DMS53 (cell line): ENCODE data around the gene TRIM25.
"Not testable (repeated sequence)": the region's sequence is repeated elsewhere in the genome, so short reads cannot be mapped to it uniquely, and the experiment has no call there.

Source experiments
- DNase-seq: peaks from one replicate; lab custom pipeline; 2025; lab: John Stamatoyannopoulos, UW

Gene TRIM25, protein sequence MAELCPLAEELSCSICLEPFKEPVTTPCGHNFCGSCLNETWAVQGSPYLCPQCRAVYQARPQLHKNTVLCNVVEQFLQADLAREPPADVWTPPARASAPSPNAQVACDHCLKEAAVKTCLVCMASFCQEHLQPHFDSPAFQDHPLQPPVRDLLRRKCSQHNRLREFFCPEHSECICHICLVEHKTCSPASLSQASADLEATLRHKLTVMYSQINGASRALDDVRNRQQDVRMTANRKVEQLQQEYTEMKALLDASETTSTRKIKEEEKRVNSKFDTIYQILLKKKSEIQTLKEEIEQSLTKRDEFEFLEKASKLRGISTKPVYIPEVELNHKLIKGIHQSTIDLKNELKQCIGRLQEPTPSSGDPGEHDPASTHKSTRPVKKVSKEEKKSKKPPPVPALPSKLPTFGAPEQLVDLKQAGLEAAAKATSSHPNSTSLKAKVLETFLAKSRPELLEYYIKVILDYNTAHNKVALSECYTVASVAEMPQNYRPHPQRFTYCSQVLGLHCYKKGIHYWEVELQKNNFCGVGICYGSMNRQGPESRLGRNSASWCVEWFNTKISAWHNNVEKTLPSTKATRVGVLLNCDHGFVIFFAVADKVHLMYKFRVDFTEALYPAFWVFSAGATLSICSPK

DNA sequence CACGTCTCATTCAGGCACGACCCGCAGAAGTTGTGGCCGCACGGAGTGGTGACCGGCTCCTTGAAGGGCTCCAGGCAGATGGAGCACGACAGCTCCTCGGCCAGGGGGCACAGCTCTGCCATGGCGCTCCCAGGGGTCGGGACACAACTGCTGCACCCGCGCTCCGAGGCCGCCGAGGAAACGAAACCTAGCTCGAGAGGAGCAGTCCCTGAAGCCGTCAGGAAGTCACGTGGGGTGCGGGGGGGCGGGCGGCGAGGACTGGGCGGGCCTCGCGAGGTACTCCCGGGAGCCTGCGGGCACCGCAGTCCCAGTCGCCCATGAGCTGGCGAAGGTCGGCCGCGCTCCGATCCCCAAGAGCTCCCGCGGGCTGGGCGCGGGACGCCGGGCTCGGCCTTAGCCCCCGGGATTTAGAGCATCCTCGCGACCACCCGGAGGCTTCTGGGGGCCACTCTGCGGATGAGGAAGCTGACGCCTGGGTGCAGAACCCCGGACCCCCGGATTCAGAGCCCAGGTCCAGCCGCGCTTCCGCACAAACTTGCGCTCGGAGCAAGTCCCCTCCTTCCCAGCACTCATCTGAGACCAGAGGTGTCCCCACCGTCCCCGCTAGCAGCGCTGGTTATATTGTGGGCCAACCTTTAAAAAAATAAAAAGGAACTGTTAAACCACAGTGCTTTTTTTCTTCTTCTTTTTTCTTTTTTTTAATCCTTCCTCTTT, at the start of gene TRIM25:
Gene TRIM25, minus strand, starts transcription at position 183 of the 714 bp plus-strand sequence. Its CDS starts 61 bp downstream, at position 122.
- peak; percentile 93 for DNase-seq

DNA sequence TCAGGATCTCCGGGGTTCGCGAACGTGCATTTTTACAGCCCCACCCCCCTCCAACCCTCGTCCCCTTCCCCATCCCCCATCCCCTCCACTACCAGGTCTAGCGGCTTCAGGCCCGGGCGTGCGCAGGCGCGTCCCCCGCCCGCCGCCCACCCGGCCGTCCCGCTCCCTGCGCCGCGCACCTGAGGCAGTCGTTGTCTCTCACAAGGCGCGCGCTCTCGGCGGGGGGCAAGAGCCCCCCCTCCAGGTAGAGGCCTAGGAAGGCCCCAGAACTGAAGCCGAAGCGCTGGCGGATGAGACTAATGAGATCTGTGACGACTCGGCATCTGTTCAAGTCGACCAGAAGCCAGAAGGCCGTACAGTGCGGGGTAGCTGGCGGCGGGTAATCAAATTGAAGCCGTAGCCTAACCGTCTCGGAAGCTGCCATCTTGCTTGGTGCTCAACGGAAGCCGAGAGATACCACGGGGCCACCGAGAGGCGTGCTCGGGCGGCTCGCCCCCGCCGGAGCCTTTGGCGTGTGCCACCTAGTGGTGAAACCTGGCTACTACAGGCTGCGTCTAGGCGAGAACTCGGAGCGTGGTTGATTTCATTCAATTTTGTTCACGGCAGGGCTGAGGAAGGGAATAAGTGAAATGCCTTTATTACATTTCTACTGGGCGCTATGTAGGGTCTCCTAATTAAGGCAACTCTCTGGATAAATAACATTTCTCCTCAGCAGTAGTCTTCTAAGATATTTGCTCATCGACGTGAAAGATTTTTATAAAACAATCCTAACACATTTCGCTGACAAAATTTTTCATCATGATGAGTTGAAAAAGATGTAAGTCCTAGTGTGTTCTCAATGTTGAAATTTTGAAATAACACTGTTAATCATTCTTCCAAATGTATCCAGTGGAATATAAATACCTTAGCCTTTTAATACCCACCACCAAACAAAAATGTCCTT, 47.0 kb upstream of the TRIM25 start, which contains the start of gene COIL:
Gene COIL, minus strand, starts transcription at position 455 of the 943 bp plus-strand sequence. Its CDS starts 31 bp downstream, at position 424.
- DNase-seq = peak; percentile 94

DNA sequence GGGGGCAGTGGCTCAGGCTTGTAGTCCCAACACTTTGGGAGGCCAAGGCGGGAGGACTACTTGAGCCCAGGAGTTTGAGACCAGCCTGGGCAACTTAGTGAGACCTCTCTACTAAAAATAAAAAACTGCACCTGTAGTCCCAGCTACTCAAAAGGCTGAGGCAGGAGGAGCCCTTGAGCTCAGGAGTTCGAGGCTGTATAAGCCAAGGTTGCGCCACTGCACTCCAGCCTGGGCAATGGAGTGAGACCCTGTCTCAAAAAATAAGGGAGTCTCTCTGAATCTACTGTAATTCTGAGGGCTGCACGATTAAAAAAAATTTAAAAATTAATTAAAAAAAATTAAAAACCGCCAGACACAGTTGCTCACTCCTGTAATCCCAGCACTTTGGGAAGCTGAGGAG, 43.1 kb upstream of the TRIM25 start:
- no peak for DNase-seq

DNA sequence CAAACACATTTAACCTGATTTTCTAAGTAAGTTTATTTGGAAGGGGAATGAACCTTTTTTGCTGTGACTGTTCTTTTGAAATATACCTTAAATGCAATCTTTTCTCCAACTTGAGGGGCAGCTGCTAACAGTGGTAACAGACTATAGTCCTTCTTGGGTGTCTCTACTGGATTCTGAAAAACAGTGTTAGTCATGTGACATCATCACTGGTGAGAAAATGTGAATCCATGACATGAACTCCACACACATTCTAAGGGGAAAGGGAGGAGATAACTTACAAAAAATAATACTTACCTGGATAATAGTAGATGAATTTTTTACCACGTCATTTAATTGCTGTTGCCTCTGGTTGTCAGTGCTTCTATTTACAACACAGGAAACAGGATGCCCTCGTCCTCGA, 35.7 kb upstream of the TRIM25 start:
- no peak for DNase-seq

DNA sequence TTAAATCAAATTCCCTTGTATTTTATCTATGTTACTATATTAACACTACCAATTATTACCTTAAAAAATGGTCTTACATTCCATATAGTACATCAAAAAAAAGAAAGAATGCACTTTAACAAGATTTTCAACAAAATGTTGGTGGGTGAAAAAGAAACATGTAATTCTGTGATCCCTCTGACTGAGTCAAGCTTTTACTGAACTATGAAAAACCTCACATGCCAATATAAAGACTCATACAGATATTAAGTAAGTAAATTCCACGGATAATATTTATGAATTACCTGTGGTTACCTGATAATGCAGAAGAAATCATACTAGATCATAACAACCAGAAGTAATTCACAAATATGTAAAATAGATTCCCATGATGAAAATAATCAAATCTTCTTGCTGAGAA, 34.6 kb upstream of the TRIM25 start:
- no peak for DNase-seq

DNA sequence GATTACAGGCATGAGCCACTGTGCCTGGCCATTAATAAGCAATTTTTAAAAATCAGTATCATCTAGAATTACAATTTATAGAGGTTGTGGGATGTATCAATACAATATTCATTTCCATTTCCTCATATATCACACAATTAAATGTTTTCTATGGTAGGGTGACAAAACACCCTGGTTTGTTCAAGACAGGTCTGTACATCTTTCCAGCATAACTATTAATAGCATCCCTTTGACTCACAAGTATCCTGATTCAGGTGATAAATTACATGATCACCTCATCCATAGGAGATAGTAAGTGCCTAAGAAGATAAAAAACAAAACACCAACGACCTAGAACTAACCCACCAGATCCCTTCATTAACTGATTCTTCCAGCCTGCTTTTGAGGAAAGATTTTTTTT, 33.9 kb upstream of the TRIM25 start:
- no peak for DNase-seq

DNA sequence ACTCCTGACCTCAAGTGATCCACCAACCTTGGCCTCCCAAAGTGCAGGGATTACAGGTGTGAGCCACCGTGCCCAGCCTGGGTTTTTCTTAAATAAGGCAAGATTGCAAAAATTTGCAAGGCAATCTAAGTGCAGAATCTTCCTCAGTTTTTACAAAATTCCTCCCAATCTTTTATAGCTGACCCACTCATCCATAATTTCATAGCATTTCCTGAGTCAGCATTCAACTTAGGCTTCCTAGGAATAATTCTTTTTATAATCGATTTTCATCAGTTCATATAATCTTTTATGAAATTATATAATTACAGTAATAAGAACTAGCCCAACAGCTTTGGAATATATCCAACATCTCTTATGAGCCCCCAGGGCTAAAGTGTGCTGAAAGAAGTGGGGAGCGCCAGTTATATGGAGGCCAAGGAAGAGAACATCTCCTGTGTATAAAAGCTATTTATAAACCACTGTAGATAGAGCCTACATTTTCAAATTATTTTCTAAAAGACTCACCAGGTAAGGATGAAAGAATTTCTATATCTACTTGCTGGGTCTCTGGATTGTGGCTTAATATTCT, 32.2 kb upstream of the TRIM25 start:
- no peak for DNase-seq

DNA sequence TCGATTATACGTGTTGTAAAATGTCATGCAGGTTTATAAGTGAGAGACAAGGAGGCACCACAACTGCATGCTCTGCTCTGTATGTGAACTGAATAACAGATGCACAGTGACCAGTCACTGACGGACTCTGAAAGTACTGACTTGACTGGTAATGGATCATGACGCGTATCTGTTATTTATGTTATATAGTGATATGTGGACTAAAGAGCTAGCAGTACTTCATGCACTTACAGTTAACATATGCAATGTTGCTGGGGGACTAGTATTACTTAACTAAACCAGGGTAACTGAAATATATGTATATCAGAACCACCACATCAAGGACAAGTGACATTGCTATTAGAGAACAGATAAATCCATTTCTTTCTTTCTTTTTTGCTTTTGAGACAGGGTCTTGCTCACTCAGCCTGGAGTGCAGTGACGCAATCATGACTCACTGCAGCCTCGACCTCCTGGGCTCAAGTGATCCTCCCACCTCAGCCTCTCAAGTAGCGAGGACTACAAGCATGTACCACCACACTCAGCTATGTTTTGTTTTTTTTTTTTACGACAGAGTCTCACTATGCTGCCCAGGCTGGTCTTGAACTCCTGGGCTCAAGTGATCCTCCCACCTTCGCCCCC, 29.8 kb upstream of the TRIM25 start:
- DNase-seq = no peak

DNA sequence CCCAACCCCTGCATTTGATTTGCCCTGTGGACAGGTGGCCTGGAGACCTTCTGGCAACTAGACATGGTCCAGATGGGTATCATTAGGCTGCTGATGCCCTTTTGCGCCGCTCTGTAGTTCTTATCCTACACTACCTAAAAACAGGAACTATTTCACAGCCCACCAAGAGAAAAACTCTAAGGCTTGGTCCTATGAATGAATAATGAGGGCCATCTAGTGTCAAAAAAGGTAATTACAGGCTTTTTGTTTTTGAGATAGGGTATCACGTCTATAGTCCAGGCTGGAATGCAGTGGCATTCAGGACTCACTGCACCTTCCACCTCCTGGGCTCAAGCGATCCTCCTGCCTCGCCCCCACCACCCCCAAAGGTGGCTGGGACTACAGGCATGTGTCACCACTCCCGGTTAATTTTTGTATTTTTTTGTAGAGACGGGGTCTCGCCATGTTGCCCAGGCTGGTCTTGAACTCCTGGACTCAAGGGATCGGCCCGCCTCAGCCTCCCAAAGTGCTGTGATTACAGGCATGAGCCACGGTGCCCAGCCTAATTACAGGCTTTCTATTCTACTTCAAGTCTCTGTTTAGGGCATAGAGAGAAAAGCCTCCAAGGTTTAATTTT, 26.1 kb upstream of the TRIM25 start:
- DNase-seq = peak; percentile 64

DNA sequence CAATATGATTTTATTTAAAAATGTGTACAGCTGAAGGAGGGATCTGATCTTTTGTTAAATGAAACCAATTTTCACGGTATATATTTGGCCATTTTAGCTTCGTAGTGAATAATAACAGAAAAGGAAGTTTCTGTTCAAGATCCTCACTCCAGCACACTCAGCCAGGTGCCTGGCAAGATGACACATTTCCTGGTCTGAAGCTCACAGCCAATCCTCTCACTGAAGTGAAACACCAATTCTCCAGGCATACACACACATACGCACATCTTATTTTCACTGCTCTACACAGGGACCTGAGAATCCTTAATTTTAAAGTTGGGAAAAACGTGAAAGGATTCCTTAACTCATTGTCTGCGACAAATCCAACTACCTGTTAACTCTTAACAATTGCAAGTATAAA, 24.4 kb upstream of the TRIM25 start:
- DNase-seq = not testable (repeated sequence)

DNA sequence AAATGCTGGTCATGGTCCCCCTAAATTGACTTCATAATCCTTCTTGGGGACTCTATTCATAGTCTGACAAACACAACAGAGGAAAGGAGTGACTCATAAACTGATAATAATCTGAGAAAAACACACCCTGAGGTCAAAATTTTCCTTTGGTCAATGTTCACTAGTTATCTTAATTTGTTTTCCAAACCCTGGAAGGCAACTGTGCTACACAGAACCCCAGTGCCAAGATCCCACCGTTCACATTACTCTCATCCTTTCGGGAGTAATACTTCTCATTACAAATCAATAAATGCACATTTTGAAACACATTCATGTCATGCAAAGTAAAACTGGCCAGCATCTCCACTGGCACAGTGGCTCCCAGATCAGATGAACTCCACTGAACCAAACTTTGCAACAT, 23.8 kb upstream of the TRIM25 start:
- DNase-seq = no peak

DNA sequence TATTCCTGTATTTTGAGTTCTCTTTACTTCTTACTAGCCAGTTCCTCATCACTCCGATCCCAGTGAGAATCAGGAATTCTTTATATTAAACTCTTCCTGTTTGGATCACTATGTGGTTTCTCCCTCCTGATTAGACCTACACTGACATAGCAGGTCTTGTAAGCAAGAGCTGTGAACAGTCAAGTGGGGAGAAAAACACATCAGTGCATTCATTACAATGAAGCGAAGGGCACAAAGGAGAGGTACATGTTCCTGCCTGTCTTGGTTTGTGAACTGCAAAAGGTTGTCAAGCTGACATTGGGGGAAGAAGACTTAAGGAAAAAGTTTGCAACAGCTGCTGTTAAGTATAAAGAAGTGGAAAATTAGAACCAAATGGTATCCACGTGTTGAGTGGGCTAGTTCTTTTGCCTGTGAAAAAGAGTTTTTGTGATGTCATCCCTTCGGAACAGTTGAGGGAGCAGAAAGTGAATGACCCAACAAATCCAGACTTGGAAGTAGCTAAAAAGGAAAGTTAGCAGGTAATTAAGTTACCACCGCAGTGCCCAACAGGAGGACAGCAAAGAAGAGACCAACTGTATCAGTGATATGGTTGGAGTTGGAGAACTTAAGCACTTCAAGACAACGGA, 23.0 kb upstream of the TRIM25 start:
- DNase-seq = no peak

DNA sequence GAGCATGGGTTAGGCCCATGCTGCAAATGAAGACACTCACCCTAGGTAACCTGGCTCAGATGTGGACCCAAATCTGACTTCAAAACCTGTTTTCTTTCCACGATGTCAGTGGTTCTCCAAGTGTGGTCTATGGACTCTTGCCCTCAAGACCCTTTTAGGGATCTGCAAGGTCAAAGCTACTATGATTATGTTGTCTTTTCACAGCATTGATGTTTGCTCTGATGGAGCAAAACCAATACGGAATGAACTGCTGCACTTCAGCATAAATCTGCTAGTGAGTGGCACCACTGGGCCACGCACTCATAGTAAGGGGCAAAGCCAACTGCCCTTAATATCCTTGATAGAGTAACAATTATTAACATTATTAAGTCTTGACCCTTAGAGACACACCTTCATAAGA, 21.6 kb upstream of the TRIM25 start:
- DNase-seq = no peak

DNA sequence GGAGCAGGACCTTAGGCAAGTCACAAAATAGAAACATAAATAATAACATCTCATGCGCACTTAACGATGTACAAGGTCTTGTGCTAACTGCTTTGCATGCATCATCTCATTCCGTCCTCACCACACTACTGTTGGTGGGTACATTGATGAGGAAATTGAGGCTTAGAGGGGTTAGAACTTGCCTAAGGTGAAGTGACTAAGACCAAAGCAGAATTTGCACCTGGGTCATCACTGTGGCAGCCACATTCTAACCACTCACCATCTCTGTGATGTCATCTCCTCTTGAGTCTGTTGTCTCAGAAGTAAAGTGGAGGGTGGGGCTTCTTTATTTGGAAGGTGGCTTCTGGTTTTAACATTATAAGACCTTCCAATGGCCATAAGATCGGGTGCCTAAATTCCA, 20.4 kb upstream of the TRIM25 start:
- DNase-seq = no peak

DNA sequence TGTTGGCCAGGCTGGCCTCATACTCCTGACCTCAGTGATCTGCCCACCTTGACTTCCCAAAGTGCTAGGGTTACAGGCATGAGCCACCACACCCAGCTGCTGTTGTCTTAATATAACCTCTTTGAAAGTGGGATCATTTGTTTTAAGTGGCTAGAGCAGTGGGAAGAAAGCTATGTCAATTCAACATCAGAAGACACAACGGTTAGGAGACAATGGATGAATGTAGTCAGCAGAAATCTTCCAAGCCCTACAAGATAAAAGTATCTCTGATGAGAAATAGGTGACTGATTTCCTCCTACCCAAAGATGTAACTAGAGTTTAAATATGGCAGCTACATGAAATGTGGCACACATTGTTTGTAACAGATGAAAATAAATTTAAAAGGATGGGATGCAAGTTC, 20.0 kb upstream of the TRIM25 start:
- DNase-seq = no peak

DNA sequence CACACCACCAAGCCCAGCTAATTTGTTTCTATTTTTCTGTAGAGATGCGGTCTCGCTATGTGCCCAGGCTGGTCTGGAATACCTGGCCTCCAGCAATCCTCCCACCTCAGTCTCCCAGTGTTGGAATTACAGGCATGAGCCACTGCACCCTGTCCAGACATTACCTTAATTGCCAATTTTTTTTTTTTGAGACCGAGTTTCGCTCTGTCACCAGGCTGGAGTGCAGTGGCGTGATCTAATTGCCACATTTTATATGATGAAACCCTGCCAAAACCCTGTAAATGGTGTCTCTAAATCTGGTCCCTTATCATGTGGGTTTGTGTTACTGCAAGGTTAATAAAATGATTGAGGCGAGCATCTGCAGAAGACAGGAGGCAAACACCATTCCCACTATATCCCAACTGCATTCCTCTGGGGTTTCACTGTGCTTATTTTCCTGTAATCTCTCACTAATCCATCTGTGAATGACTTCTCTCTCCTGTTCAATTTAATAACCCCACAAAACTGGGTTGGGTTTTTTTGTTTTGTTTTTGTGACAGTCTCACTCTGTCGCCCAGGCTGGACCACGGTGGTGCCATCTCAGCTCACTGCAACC, 19.4 kb upstream of the TRIM25 start:
- no peak for DNase-seq

DNA sequence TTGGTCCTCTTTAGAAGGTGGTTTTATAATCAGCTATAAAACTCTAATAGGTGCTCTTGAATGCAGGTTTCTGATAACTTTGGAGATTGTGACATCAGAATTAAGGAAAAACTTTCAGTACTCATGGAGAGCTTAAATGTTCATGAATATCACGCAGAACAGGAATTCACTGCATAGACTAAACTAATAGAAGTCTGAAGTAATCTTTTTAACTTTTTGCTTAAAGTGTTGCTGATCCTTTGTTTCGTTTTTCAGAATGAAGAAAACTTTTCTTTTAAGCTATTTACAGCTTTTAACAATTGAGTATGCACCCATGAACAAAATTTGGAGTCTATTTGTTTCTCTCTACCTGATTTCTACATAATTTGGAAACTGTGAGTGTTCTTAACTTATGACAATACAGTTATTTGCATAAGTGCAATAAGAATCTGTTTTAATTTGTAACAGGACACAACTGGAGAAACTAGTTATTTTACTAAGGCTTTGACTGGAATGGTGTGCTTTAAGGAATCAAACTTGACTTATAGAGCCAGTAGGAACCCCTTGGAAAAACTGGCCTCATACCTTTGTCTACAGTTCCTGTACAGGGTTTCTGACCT, 17.0 kb upstream of the TRIM25 start:
- no peak for DNase-seq

DNA sequence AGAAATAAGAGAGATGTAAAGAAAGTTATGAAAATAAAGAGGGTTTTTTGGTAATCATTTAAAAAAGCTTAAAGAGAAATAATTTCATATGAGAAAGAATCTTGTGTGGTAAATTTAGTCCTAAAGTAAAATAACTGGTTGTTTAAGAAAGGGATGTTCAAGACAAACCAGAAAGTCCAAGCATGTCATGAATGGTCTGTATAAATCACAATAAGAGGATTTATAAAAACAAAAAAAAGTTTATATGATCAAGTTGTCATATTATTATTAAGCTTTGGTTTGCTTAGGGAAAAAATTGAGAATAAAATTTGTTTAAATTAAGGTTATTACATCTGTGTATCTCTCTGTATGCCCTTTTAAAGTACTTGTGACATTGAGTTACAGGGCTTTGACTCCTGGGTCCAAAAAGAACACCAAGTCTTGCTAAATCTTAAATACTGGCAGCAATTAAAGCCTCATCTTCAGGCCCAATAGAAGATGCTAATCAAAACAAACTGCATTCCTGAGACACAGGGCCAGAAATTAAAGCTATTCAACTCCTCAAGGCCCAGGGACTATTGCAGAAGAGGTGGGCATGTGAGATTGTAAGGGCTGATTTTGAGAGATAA, 15.6 kb upstream of the TRIM25 start:
- DNase-seq = peak; percentile 48

DNA sequence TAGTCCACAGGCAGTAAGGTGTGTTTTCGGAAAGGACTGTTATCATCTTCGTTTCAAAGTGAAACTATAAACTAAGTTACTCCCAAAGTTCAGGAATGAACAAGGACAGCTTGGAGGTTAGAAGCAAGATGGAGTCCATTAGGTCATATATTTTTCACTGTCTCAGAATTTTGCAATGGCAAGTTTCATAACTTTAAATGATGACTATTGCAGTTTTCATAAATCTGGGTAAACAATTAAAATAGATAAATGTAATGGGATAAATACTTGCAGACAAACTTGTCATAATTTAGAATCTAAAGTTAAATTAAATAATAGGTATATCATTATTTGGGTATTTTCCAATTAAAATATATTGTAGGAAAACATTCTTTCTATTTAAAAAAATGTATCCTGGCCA, 14.7 kb upstream of the TRIM25 start:
- DNase-seq = no peak
